ENCODE measurements around the gene TMTC1.

- TF ChIP-seq CTCF (IDR thresholded peaks at IDR 0.05) (no peak), POLR2A (IDR thresholded peaks at IDR 0.05) (no peak)
Observed at GRCh38 chr12:29530436-29530835, 253.3 kb downstream of the TMTC1 start.

Data from heart left ventricle (tissue), 13 donors.